Left hindlimb (tissue), 1 donor: ENCODE measurements around the gene NUDT14.

ENCODE experiments used
- DNase-seq: peaks from one replicate; pipeline ENCODE4 v3.0.0-alpha.2; 2018

Gene NUDT14

DNA sequence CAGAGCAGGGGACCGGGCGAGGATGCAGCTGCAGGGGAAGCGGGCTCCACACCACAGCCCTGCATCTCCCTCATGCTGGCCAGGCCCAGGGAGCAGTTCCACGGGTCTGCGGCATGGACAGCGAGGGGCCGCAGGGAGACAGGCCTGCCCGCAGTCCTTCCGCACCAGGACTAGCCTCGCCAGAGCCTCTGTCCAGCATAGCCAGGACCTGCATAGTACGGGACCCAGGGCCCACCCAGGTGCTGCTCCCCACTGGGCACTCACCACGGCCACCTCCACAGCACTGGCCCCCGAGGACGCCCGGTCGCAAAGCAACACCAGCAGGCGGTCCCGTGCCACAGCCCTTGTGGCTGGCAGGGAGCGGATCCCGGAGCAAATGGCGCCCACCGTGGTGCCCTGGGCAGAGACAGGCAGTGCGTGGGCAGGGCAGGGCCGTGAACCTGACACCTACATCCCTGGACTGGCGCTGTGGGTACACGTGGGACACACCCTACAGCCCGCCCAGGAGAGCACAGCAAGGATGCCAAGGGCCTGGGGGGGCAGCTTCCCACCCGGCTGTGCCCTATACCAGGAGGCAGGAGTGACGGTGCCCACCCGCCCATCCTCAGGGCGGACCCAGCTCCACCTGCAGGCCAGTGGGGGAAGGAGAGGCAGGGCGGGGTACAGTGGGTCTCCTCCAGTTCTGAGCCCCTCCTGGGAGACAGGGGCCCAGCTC is 36.3 kb downstream of the NUDT14 start:
- no peak for DNase-seq

DNA sequence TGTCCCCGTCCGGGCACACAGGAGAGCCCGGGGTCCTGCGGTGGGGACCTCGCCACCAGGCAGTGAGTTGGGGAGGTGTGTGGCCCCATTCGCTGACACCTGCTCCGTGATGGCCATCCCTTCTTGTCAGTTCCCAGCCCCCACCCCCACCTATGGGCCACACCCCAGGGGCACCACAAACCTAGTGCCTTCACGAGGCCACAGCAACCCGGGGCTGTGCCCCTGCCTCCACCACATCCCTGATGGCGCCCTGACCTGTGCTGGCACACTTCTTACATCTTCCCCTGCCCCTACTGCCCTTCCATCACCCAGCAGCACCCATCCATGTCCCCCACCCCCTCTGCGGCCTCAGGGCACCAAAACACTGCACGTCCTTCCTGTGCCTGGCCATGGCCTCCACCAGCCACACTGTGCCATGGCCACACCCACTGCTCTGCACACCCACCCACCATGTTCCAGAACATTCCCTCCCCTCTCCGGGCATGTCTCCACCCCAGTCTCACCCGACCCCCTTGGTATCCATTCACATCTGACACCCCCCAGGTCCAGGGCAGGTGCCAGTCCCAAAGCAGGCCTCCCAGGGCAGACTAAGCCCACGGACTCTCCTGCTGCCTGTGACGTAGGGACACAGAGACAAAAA is 37.0 kb downstream of the NUDT14 start:
- DNase-seq, result no peak

DNA sequence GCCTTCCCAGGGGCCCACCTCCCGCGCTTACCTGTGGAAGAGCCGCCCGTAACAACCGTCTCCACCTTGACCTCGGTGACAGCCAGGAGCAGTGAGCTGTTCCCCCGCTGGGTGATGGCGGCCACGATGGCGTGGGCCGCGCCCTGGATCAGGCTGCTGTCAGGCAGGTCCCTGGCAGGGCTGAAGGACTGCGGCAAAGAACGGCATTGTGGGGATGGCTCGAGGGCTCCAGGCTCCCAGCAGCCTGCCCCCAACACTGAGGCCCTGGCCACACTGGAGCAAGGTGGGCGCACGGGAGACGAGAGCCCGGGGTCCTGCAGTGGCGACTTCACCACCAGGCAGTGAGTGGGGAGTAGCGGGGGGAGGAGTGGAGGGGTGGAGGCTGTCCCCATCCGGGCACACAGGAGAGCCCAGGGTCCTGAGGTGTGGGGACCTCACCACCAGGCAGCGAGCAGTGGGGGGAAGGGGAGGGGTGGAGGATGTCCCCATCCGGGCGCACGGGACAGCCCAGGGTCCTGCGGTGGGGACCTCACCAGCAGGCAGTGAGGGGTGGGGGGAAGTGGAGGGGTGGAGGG is 37.6 kb downstream of the NUDT14 start:
- DNase-seq, result no peak

DNA sequence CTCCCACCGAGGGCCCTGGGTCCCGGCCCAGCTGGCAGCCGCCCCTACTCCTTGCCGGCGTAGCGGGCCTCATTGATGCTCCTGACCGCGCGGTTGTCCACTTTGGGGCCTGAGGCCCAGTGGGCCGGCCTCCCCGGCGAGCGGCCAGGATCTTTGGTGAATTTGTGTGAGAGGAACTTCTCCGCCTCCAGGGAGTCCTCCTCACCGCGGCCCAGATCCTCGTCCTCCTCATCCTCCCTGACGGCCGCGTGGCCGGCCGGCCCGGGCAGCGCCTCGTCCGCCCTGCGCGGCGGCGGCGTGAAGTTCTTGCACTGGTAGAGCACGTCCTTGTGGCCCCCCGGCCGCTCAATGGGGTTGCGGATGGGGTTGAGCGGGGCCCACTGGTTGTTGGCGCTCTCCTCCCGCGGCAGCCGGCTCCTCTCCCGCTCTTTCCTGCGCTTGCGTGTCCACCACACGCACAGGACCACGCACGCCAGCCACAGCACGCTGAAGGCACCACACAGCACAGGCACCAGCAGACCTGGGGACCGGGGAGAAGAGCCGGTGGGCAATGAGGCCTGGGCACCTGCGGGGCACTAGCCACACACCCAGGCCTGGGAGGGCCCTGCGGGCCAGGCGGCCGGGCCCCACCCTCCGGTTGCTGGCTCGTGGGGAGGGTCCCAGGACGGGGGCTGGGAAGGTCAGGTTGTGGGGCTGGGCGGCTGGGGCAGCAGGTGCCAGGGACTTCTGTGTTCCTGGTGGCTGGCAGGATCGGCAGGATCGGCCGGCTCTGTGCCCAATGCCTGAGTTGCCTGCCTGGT is 38.3 kb downstream of the NUDT14 start:
- no peak for DNase-seq

DNA sequence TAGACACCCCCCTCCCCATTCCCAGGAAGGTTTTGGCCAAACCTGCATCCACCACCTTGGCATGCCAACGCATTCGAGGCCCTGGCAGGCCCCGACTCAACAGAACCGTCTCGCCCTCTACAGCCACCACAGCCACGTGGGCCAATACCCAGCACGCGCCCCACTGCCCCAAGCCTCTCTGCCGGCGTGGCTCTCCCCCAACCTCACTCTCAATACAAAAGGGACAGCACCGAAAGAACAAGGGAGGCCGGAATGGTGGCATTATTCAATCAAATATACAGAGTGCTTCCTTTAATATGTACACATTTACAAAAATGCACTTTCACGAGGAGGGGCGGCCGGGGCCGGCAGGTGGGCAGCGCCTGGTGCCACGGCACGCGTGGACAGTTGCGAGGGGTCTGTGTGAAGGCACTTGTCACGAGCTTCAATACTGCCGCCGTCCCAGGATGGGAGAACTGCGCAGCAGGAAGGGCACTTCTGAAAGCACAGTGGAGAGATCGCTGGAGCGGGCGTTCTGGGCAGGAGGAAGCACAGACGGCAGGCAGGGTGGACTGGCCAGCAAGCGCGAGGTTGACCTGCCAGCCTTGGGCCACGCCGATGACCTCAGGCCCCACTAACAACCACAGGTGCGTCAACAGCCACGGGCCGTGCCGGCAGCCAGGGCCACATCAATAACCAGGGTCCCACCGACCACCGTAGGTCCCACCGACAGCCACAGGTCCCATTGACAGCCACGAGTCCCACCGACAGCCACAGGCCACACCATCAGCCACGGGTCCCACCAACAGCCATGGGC is 39.4 kb downstream of the NUDT14 start:
- DNase-seq, result no peak

DNA sequence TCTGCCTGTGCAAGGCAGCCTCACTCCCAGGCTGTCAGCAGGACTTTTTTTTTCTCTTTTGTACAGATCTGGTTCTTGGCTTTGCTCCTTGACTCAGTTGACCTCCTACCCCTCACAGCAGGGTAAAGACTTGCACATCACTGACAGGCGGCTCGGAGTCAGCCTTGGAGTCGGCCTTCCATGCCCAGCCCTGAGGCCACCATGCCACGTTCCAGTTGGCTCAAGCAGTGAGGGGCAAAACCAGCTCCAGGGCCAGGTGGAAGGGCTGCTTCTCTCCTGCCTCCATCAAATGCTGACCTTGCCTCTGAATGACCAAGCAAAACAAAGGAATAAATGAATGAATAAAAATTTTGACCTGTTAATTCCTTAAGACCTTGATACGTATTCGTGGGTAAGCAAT is 40.1 kb downstream of the NUDT14 start:
- DNase-seq, result no peak

DNA sequence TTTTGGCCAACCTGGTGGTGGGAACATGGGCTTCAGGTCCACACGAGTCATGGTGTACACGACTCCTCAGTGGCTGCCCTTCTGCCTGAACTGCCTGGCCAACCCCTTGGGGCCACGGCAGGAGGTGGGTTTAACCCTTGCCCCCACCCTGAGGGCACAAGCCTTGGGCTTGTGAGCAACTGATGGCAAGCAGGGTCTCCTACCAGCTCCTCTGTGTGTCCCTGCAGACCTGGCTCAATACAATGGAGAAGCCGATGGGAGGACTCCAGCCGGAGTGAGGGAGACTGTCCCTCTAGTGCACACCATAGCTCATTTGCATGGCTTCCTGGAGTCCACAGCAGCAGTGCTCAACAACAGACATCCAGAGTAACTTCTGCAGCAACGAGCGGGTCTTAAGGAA is 40.5 kb downstream of the NUDT14 start:
- DNase-seq, result no peak

DNA sequence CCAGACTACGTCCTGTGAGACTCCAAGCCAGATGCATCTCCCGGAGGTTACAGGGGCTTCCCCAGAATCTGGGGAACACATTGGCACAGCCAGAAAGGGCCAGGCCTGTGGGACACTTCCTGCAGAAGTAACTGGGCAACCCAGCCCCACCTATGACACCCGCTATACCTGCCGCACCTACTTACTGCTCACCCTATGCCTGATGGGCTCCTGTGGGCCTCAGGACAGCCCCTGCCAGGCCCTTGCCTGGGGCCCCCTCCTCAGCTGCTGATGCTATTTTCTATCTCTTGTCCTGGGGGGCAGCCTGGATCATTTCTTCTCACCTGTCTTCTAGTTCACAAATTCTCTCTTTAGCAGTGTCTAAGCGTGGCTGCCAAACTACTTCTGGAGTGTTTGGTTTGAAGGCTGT is 41.3 kb downstream of the NUDT14 start:
- DNase-seq, result no peak

DNA sequence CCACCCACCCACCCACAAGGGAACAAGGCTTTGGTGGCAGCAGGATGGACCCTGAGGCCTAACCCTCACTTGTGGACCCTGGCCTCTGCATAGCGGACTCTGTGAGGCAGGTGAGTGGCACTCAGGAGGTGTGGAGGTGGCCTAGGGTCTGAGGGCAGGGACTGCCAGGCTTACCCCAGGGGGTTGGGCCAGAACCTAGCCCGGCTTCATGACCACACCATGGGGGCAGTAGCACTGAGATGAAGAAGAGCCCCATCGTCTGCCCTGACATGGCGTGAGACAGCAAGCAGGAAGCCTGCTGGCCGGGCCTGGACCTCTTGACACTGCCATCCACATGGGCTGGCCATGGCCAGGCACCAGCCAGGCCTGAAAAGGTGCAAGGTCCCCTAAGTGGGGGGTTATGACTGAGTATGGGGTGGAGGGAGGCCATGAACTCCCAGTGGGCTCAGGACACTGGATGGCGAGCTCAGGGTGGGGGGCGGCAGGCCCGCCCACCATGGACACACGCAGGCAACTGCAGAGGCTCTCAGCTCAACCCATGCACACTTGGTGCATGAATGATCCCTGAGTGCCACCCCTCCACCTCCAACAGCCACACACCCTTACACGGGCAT is 41.8 kb downstream of the NUDT14 start:
- DNase-seq, result no peak

DNA sequence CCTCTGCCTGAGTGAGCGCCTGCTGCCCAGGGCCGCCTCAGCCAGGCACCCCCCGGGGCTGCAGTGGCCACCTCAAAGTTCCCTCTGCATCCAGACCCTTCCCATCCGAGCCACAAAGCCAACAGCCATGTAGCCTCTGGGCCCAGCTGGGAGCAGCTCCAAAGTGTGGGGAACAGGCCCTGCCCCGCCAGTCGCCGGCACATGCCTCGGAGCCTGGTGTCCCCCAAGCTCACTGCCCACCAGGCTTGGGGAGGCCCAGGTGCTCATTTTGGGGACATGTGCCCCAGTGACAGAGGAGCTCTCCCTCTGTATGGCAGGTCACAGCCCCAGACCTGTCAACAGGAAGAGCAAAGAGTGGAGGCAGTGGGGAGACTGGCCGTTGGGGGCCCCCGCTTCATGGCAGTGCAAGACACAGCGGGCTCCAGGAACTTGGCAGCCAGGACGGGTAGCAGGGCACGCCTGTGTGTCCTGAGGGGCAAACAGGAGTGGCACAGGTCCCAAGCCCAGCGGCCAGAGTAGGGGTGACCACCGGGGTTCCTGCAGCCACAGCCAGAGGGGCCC is 42.5 kb downstream of the NUDT14 start:
- DNase-seq, result no peak

DNA sequence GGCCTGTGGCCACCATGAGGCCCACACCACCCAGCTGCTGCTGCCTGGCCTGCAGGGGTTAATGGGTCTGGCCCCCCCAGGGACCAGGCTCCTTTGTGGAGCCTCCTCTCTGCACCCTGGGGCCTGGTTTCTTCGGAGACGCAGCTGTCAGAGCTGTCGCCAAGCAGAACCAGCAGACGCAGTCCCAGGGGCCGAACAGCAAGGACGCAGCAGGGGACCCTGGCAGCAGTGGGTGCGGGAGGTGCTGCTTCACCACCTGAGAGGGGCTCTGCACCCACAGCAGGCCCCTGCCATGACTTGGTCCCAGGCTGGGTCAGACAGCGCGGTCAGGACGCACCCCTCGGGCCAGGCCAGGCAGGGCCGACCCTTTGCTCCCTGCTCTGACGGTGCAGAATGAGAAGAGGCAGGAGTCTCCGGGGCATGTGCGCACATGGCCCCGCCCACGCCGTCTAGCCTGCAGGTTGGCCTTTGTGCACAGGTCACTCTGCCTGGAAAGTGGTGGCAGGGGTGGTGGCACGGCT is 43.0 kb downstream of the NUDT14 start:
- no peak for DNase-seq

DNA sequence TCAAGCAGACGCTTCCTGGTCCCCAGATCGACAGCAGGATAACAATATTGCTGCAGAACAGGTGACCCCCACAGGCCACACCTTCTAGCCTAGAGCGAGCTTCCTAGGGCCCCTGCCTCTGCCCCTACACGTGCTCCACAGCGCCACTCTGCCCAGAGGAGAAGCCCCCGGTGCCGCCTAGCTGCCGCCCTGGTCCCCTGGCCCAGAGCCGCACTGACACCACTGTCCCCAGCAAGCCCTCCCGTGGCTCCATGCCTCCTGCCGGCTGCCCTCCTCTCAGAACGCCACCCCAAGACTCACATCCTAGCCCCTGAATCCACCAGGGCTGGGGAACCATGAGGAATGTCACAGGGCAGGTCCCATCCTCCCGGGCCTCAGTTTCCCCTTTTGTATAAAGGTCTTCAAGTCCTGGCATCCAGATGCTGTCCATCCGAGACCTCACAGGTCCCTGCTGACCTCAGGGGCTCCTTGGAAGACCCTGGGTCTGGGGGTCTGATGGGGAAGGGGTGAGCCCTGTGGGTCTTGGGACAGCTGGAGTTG is 43.6 kb downstream of the NUDT14 start:
- no peak for DNase-seq

DNA sequence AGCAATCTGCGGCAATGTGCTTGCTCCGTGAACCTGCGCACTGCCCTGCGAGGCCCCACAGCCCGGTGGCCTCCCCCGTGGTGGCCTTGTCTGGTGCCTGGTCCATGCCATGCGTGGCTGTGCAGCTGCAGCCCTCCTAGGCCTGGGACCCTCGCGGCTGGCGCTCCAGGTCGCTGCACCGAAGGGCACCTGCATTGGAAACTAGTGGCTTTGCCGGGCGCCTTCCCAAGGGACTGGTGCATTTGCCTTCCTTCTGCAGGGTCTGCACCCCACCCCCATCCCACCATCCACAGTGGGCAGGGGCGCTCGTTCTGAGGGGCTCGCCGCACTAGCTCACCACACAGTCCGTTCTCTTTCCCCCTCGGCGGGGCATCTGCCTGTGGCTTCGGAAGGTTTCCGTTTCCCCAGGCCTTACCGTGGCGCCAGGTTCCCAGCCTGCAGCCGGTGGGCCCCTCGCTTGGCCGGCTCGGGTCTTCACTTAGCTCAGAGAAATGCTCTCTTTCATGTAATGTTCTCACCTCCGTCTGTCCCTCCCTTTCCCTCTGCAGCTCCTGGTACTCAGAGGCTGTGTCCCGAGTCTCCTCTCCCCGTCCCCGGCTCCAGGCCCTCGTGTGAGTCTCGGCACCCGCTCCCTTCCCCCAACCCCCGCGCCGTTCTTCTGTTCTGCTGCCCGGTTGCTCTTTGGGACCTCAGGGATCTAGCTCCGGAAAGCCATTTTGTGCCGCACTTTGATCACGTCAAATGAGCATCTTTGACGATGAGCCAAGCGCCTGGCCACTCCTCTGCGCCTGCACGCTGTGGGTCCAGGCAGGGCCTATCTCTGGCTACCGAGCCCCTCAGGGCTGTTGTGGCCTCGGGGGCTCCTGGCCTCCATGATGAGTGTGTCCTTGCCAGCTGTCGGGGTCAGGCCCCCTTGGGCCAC is 44.5 kb downstream of the NUDT14 start:
- DNase-seq, result no peak

DNA sequence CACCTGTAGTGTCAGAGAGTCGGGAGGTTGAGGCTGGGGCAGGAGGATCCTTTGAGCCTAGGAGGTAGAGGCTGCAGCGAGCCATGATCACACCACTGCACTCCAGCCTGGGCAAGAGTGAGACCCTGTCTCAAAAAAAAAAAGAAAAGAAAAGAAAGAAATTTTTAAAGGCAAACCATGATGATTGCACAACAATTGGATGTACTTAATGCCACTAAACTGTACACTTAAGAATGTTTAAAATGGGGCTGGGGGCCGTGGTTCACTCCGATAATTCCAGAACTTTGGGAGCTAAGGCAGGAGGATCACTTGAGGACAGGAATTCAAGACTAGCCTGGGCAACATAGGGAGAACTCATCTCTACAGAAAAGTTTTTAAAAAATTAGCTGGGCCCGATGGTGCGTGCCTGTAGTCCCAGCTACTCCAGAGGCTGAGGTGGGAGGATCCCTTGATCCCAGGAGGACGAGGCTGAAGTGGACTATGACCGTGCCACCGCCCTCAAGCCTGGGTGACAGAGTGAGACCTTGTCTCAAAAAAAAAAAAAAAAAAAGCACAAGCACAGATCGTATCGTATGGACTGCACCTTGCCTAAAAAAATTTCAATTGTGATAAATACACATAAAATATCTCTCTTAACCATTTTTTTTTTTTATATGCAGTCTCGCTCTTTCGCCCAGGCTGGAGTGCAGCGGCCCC is 45.3 kb downstream of the NUDT14 start:
- no peak for DNase-seq

DNA sequence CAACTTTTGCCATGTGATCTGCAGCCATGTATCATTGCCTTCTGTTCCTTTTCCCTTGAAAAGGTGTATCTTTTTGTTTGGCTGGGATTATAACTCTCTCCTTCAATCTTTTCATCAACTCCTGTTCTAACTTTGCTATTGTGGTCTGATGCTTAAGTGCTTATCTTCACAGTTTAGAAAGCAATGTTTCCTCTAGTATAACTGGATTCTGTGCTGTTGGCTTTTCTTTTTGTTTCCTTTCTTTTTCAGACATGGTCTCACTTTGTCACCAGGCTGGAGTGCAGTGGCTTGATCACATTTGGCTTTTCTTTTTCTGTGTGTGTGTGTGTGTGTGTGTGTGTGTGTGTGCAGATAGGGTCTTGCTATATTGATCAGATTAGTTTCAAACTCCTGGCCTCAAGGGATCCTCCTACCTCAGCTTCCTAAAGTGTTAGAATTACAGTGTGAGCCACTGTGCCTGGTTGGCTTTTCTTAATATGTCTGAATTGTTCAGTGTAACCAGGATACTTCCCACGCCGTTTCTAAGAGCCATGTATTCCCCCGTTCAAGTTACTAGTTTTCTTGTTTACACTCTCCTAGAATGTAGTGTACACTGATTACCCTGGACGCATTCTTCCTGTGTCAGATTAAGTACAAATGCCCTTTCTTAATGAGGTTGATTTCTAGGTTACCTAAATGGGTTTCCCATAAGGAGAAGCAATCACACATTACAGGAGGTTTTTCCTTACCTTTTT is 48.0 kb downstream of the NUDT14 start:
- DNase-seq, result no peak

DNA sequence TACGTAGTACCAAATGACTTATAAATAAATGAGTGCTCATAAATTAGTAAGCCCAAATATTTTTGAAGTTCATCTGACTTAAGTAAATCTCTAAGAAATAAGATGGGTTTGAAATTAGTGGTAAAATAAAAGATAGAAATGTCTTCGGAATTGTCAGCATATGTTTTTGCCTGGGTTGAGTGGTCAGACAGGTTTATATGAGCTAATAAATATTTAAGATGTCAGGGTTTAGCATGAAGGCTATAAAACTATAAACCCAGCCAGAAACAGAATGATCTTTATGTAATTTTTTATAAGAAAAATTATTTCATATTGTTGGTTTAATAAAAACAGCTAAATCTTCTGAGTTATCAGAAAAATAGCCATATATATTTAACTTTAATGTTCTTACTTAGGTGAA is 49.9 kb downstream of the NUDT14 start:
- DNase-seq, result no peak

DNA sequence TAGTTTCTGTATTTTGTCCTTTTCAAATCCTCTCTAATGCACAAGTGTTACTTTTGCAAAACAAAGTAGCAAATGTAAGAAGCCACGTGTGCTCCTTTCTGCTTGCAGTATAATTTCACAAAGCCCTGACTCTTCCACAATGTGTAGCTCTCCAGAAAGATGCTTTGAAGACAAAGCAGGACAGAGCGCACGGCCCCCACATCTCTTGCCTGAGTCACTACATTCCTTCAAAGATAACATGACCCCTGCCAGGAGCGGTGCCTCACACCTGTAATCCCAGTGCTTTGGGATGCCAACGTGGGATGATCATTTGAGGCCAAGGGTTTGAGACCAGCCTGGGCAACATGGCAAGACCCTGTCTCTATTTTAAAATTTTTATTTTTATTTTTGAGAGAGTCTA is 53.1 kb downstream of the NUDT14 start:
- DNase-seq, result no peak

DNA sequence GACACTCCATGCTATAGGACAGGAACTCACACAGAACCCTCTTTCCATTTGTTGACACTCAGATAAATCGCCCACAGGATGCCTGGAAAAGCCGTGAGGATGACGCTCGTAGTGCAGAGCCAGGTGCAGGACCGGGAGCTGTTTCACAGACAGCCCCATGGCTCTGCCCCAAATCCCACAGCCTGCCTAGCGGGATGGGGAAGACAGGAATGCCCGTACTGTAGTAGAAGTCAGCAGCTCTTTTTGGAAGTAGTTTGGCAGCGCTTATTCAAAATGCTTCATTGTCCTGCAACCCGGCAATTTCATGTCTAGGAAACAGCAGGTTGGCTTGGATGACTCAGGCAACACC is 54.2 kb downstream of the NUDT14 start:
- DNase-seq, result no peak
